Esophagus muscularis mucosa (tissue), 3 donors: ENCODE measurements around the gene PTPRD.

Source experiments
- CTCF ChIP-seq, 3 experiments: fragments of 200-600 bp in 2 of 3; fragments of 450-650 bp in 1 of 3; sonication (generic) in 2 of 3; IDR thresholded peaks; one replicate each; pipeline ENCODE4 v1.5.1; 2017 to 2019; ENCODE audit warnings: antibody characterized with exemption in 3 of 3, mild to moderate bottlenecking in 2 of 3, moderate library complexity in 1 of 3
- POLR2A ChIP-seq: fragments of 450-650 bp; IDR thresholded peaks from one replicate; pipeline ENCODE4 v1.6.1; 2017; ENCODE audit warnings: antibody characterized with exemption, moderate library complexity, mild to moderate bottlenecking, low read depth

GRCh38 chr9:8381601-8382000, 2231.2 kb downstream of the PTPRD start:
- TF ChIP-seq CTCF (IDR thresholded peaks at IDR 0.05) (no peak), POLR2A (no peak)
